Dermis microvascular lymphatic vessel endothelial cell (primary cell): ENCODE results near the gene RHOBTB1. TPM values are rescaled to one million over a fixed set of nuclear protein-coding genes. Genes with fewer than 3 reads are reported as not detected.

Experiments used
- DNase-seq, 2 donors: peaks; one replicate each; pipeline versions ENCODE4 v3.0.0 to v3.0.0-alpha.2; 2010; ENCODE audit warnings: low read depth in 2 of 2
- total RNA-seq: library from RNA; depleted of rRNA; stranded (reverse); fragments of >200 nt; gene quantifications from 2 replicates; pipeline ENCODE4 v1.2.1, GENCODE V29; 2014

The RHOBTB1 gene
- total RNA-seq, 1 donor from 2014 or later: 31.3 TPM

DNA sequence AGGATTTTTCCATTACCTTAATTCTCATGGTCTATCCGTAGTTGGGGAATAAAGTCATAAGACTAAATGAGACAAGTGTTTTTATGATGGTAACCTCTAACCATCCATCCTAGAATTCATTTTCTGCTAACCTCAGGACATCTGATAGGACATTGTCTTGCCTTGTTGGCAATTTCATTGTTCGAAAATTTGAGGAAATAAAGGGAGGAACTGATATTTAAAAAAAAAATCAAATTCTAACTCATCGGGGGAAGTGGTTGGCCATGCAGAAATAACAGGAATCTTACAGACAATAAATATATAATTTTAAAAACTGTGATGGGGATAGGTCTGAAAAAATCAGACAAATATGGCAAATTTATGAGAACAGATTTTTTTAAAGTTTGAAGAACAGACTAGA is 21.7 kb upstream of the RHOBTB1 start:
- DNase-seq: no peak

DNA sequence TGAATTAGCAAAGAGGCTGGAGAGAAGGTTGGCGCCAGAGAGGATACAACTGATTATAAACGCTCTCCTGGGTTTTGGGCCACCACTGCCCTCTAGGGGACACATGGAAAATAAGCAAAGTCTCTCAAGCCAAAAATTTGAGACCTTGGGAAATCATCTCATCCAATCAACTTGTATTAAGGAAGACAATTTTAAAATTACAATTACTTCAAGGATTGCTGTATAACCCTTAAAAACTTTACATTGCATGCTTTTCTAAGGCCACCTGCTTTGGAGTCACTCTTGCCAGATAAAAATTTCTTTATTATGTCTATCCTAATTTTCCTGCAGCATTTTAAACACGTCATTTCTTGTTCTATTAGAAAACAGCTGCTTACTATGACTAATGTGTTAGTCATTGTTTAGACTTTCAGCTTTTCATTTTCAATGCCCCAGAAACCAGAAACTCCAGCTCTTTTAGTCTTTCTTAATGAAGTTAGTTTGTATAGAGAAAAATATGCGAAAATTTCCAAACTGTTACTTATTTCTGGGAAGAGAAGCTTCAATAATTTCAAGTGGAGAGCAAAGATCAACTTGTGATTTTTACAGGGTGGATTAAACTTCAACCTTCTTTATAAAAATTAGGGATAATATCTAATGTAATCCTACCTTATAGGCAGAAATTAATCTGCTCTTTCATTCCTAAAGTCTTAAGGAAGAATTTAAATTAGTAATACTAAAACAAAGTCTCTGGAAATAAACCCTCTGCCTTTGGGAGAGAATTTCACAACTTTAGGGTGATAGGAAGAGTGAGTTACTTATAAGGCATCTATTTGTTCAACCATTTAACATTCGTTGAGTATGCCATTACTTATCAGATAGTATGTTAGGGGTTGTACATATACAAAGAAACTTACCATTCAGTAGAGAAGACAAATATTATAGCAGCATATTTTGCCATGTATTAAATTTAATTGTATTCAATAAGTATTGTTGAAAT is 20.6 kb upstream of the RHOBTB1 start:
- DNase-seq: peak; percentile 79 to 91

DNA sequence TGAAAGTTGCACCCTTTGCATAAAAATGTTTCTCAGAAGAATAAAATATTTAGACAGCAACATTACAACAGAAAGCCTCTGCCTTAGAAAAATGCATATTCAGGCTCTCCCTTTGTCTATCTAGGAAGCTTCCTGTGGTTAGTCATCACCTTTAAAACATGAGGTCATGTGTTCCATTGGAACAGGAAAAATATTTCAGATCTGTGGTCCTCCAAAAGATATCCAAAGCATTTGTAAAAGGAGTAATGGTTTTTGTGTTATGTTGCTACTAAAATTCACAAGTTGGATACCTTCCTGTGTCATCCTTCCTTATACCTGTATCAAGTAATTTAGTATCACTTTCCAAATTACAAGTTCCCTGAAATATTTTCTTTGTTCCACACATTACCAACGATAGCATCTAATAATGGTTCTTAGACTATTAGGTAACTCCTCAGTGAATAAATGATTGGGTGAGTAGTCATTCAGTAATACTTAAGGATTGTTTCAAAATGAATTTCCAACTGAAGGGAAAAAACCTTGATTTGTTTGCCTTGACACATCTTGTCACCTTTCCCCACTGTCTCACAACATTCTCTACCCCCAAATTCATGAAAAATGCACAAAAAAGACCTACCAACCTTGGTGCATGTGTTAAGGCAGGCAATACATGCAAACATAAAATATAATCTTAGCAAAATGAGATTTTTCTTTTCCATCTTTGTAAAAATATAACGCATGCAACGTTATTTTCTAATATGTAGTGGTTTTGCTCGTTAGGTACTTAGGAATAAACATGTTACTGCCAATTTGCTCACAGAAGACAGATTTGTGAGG is 19.7 kb upstream of the RHOBTB1 start:
- DNase-seq: peak; percentile 62 to 80

DNA sequence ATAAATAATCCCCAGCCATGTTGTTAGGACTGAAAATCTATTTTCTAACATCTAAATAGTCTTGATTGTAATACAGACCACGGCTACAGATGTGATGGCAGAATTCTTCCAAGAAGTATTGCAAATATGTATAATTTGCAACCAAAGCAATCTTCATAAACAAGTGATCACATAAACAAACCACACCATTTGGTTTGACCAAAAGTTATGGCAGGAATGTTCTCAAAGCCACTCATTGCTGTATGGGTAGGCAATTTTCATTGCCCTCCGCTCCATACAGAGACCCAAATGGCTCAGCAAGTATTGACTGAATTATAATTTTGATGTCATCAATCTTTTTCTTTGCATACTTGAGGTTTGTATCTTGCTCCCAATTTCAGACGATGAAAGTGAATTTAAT is 19.0 kb upstream of the RHOBTB1 start:
- DNase-seq: no peak

DNA sequence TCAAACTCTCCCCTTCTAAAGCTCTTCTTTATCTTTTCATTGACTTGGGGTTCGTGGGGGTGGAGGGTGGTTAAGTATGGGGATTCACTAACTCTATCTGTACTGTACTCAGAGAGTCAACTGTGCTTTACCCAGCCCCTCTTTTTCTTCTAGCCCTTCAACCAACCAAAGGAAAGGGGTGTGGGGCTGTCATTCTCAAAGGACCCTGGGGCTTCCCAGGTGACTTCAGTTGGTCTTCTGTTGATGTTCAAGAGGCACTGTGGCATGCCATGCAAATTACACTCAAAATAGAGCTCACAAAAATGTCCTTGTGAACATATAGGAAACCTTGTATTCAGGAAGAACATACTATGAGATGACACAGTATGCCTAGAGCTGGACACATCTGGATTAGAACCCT is 16.9 kb upstream of the RHOBTB1 start:
- DNase-seq: no peak

DNA sequence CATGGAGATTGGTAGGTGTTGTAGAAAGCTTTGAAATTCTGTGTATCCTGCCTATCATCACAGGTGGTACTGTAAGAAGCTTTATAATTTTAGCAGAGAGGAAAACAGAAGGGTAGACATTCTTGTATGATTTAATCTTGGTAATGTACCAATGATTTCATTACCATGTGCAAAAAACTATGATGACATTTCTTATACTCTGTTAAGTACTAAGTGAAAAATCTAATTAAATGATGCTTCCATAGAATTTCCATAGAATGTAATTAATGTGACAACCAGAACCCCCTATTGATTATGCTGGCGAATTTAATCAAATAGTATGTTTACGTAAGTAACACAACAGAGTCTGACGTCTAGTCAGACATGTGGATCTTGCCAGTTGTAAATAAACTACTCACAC is 16.0 kb upstream of the RHOBTB1 start:
- no peak for DNase-seq

DNA sequence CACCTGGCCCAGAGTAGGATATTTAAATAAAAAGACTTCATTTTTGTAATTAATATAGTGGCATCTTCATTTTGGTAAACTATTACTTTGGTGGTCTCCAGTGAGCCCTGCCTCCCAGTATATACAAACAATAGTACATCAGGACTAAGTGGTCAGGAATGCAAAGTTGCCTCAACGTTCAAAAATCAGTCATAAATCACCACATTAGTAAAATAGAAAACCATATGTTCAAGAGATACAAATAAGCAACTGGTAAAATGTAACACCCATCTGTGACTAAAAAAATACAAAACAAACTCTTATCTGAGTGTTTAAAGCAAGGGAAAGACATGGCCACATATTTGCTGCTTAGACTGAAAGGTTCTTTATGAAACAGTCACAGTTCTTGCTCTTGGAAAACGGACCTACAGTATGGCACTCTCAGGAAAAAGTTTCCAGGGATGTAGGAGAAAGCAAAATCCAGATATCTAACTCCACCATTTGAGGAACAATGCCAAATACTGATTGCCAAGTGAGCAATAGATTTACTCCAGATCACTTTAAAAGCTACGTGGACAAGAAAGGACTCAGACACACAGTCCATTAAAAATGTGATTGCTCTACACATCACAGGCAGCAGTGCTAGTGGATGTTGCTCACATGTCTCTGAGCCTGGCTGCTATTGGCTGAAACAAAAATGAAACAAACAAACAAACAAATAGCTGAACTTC is 15.1 kb upstream of the RHOBTB1 start:
- no peak for DNase-seq

DNA sequence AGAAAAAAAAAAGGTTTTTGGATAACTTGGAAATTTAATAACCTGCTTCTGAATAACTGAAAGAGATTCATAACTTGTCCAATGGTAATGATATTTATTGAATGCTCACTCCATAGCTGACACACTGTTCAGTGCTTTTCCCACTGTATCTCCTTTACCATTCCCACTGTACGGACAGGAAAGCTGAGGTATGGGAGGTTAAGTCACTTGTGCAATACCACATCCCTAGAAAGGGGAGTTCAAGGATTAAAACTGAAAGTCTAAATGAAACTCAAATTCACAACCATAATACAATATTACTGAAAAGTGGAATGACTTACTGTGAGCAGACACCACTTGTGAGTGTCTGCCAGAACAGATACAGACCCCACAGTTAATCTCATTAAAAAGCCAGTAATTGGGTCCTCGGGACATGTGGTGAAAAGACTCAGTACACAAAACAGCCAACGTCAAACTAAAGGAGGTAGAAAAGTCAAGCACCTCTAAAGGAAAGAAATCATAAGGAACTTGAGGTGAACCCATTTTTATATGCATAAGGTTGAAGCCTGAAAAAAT is 13.8 kb upstream of the RHOBTB1 start:
- no peak for DNase-seq

DNA sequence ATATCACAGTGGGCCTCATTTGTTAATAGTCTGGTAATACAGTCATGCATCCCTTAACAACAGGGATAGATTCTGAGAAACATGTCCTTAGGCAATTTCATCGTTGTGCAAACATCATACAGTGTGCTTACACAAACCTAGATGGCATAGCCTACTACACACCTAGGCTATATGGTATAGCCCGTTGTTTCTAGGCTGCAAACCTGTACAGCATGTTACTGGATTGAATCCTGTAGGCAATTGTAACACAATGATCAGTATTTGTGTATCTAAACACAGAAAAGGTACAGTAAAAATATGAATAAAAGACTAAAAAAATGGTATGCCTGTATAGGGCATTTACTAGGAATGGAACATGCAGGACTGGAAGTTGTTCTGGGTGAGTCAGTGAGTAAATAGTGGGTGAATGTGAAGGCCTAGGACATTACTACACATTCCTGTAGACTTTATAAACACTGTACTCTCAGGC is 12.0 kb upstream of the RHOBTB1 start:
- peak in 1 of 2 donors; percentile 71 for DNase-seq

DNA sequence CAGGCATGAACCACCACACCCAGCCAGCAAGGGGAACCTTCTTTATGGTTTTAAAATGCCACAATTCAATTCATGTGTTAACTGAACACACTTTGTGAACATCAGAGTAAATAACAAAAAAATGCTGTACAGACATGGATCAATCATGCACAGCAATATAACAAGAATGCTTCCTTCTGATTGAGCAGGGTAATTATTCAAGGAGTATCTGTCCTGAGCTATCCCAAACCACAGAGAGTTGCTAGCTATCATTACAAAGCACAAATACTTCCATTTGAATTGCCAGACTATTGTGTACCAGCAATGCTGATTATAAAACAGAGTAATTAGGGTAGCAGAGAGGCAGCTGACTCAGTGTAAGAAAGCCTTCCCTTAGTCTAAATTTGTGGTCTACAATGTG is 11.3 kb upstream of the RHOBTB1 start:
- no peak for DNase-seq

DNA sequence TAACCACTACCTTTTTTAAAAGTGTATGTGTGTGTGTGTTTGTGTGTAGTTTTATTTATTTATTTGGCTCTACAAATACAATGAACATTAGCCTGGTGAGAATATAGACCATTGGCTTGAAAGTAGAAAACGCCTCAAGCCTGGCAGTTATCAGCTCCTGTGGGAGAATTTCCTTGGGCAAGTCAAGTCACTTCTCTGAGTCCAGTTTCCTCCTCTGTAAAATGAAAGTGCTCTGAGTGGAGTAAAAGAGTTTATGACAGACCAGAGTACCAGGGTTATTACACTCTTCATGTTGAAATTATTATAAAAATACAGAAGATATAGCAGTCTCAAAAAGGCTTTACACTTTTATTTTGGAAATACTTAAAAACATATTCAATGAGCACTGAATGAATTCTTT is 10.1 kb upstream of the RHOBTB1 start:
- no peak for DNase-seq

DNA sequence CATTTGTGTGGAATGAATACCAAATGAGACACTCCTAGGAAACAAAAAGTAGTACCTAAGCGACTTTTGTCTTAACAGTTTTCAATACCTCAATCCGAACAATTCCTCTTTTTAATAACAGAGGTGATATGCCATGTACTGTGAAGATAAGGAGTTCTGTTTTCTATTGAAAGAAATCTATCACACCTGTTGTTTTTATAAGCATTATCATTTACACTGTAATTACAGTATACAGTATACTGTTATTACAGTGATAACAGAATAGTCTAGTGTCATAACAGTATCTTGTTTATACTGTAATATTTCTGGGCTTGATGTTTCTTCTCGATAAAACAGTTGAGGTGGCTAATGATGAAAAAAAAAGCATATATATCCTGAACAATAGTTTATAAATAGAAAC is 9.4 kb upstream of the RHOBTB1 start:
- peak in 1 of 2 donors; percentile 15 for DNase-seq

DNA sequence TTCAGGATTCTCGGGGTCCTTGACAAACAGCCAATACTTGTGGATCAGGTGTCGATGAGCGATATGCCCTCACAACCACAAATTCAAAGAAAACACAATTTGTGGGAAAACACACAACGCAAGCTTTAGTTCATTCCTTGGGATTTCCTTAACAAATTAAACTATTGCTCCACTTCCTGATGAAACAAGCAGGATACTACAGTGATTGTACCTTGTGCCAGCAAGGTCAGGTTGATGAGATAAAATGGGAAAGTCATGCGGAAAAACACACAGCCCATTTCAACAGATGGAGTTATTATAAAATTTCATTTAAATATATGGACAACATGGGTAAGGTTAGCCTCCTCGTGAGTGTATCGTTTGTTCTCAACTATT is 8.8 kb upstream of the RHOBTB1 start:
- DNase-seq: peak in 1 of 2 donors; percentile 60

DNA sequence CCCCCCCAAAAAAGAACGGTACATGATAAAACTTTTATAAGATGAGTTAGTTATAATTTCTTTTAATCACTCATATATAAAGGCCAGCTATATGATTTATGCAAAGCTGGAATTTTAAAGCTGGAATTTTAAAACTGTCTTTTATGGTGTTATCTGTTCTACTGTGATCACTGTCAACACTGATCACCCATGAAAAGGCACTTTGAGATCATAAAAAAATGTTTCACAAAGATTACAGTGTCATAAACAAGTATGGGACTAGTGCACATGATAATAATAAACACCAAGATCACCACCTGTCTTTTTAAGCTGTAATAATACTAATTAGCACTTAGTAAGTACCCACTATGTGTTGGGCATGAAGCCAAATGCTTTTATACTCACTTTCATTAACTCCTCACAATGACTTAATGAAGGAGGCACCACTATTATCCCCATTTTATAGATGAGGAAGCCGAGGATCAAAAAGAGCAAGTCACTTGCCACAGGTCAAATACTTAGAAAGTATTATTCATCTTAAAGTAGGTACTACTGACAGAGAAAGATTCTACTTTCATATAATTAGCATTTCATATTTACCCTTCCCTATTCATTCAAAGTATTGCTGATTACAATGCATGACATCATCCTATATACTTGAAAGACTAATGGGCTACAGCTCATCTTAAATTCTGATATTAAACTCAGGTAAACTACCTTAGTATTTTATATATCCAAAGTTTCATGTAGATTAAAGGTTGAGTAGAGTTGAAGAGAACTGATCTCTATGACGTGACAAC is 8.3 kb upstream of the RHOBTB1 start:
- DNase-seq: no peak

DNA sequence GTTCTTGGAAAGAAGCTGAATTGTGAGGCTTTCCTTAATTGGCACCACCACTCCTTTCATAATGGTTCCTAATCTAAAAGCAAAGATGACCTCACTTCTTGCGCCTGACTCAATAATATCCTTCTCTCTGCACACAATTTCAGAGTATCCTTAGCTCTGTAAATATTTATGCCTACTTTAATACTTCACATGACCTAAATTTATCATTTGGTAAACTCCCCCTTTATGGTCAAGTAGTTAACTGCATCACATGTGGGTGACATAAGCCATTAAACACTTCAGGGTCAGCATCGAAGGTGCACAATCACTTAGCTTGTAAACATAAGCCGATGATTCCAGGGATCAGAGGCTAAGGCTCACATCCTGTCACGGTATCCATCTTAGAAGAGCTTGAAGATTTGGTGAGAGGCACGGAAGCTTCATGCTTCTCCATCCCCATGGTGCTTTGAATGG is 7.3 kb upstream of the RHOBTB1 start:
- no peak for DNase-seq

DNA sequence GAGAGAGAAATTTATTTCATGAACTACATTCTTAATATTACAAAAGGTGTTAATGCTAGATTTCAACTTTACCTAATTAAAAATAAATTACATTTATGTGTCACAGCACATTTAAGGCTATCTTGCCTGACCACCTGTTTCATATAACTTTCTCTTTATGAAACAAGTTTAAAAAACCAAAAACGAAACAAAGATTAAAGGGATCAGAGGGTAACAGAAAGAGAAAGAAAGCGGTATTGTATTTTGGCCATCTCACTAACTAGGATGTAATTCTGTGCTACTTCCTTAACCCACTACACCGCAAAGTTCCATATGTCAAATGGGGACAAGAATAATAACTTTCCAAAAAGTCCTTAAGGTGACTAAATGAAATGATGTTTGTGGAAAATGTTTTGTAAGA is 6.3 kb upstream of the RHOBTB1 start:
- DNase-seq: no peak

DNA sequence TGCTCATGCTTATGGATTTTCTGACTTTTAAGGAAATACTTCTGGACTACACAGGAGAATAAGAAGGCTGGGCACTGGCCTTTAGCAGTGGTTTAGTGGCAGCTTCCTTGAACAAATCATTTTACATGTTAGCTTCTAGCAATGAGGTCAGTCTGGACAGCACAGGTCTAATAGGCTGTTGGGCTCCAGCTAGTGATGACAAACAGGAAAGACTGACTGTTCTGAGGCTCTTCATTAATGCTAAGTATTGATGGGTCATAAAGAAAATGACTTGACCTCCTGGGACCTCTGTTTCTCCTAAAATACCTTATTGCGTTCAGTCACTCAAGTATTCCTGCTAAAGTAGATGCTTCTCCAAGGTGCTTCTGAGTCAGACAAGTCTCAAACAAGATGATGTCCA is 4.9 kb upstream of the RHOBTB1 start:
- peak in 1 of 2 donors; percentile 10 for DNase-seq

DNA sequence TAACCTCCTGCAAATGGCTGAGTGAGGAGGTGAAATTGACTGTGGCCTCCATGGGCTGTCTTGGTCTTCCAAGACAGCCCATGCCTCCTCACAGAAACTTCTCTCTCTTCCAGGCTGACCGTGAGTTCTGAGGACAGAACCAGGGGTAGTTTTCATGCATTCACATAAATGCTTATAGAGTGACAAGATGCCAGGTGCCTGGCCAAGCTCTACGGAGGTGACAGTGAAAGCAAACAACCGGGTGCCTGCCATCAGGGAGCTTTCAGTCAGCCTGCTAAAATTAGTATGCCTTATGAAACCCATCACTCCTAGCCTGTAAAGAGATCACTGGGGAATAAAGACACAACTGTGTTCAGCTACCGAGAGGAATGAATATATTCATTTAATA is 919 bp upstream of the RHOBTB1 start:
- DNase-seq: no peak

DNA sequence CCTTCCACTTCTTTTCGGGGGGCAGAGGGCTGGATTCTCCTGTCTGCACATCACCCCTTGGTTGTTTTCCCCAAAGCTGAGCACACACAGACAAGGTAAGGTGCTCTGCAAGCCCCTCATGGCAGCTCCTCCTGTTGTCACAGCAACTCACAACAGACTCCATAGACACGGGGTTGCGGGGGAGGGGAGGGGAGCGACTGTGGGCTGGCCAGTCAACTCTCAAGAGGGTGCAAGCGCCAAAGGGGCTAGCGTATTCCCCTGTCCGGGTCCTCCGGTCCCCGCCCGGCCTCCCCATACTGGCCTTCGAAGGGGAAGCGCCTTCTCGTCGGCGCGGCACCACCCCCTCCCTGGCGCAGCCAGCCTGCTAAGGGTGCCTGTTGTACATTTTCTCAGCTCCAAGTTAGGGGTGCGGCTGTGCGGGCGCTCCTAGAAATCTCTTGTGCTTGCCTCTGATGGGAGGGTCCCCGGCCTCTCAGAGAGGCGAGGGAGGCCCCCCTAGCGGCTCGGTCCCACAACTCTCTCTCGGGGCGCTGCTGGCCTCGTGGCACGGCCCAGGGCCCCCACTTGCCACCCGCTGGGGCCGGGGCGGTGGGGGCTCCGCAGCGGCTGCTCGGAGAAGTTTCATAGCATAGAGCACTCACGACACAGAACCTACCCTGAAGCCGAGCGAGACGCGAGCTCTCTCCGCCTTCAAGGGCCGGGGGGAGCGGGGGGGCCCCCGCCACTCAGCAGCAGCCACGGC is 498 bp downstream of the RHOBTB1 start:
- peak; percentile 69 to 71 for DNase-seq

DNA sequence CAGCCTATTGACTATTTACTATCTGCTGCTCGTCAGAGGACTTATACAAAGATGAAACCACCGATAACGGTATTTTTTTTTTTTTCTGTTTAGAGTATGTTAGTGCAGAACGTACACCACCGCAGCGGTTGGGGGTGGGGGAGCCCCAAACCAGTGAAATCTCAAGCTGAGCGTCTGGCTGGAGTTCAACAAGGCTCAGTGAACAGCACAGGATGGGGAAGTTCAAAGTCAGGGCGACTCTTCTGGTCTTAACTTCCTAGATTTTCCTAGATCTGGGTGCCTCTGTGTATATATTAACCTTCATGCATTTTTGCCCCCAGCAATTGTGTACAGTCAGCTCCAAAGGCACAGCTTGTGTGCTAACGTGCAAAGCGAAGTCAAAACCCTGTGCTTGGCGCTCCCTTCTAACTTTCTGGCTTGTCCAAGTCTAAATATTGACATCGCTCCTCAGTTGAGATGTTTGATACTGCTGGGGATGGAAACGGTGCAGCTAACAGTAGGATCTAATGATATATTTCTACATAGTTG is 1.1 kb downstream of the RHOBTB1 start:
- peak in 1 of 2 donors; percentile 52 for DNase-seq
